SH-SY5Y (cell line): Measurements from ENCODE around the gene ETS1.

Experiments
- GATA2 ChIP-seq: IDR thresholded peaks from 2 replicates; pipeline ENCODE4 v1.6.1; 2011; ENCODE audit warnings: mild to moderate bottlenecking, low read depth, low read length
- GATA3 ChIP-seq: IDR thresholded peaks from 2 replicates; pipeline ENCODE4 v1.6.1; 2011; ENCODE audit warnings: low read depth, mild to moderate bottlenecking, low read length, moderate library complexity

DNA sequence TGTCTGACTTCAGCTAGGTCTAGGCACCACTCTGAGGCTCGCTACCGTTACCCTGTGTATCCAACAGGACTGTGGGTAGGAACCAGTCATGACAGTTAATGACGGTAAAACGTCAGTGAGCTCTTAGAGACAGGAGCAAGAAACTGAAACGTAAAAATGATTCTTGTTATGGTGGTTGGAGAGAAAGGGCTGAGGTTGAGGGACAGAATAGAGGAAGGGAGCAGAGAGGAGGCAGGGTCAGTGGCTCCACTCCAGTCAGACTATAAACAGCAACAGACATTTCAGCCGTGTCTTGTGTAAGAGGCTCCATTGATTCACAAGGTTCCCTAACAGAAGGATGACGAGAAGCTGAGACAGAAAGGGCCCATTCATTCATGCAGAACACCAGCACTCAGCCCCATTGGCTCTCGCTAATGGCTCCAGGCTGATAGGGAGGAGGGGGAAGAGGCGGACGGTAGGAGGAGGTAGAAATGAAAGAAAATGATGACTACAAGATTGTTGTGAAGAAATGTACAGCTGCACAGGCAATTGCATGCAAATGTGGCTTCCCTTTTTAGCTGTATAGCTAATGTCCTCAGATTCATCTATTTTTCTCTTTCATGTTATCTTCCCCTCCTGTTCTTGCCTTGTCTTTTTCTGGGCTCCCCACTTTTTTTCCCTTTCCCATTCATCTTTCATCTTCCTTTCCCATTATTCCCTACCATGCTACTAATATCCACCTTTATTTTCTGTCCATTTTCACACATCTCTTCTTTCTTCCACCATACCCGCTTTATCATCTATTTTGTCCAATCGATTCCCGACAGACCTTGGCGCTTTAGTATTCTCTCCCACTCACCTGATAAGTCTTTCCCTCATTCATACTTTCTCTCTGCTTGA, 34.3 kb downstream of the ETS1 start:
- TF ChIP-seq GATA3 (no peak), GATA2 (no peak)
